ENCODE measurements around the gene FURIN. TPM values are rescaled to one million over a fixed set of nuclear protein-coding genes. Genes with fewer than 3 reads are reported as not detected.
"Not testable (repeated sequence)": the region's sequence is repeated elsewhere in the genome, so short reads cannot be mapped to it uniquely, and the experiment has no call there.

Gene FURIN
- total RNA-seq, 4 donors from 2014 or later = 28.7 to 71.1 (median 42.4) TPM

DNA sequence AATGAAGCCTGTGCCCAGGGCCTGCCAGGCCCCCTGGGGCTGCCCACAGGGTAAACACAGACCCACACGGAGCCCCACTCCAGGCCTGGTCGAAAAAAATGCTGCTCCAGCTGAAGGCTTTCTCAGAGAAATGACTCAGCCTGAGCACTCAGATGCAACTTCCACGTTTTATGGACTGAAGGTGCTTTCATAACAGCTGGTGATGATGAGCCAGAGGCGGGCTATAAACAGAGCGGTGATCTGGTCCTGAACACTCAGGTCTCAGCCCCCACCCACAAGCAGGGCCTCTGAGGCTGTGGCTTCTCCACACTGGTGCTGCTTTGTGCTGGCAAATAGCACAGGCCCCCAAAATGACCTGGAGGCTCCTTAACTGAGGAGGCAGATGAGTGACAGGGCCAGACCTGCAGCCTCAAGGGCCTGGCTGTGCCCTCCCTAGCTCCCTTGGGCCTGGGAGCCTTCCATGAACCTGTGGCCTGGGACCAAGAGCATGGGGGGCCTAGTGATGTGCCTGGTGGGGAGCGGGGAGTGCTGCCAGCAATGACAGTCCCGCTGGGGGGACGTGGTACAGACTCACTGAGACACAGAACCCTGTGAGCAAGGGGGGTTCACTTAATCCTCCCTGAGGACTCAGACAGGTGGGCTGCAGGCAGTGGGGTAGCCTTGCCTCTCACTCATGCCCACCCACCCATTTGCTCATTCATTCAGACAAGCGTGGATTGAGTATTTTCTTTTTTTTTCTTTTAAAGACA is 23.0 kb upstream of the FURIN start:
- H3K27ac ChIP-seq = no peak overlapping the region

DNA sequence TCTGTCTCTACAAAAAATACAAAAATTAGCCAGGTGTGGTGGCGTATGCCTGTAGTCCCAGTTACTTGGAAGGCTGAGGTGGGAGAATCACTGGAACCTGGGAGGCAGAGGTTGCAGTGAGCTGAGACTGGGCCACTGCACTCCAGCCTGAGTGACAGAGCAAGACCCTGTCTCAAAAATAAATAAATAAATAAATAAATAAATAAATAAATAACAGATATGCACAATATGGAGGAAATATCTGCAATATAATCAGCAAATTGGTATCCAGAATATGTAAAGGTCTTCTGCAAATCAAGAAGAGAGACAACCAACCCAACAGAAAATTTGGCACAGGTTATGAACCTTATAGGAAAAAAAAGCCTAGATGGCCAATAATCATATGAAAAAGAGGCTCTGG is 19.0 kb upstream of the FURIN start:
- H3K27me3 ChIP-seq; H3K27ac ChIP-seq; H3K36me3 ChIP-seq; H3K4me3 ChIP-seq; DNase-seq (ENCODE audit: low spot score in 2 of 2); H3K9me3 ChIP-seq; H3K4me1 ChIP-seq: not testable (repeated sequence)
- WGBS, 2 donors = 93 to 95% methylated on average over 1 of the region's 1 CpG

More for the DNA sequence above, 23.0 kb upstream of the FURIN start:
- no peak for DNase-seq (ENCODE audit: low spot score in 2 of 2)
- no peaks in the 10 kb centered on the region for H3K36me3 ChIP-seq
- TF ChIP-seq EP300 (IDR thresholded peaks at IDR 0.05) (no peak), CTCF (IDR thresholded peaks at IDR 0.05) (no peak), POLR2A (IDR thresholded peaks at IDR 0.05) (no peak)
- no peak overlapping the region for H3K4me3 ChIP-seq
- no peaks in the 10 kb centered on the region for H3K4me1 ChIP-seq
- H3K9me3 ChIP-seq = no peaks in the 10 kb centered on the region
- whole genome bisulfite sequencing, 2 donors = 71% methylated on average over 9 of the region's 9 CpGs
- no peaks in the 10 kb centered on the region for H3K27me3 ChIP-seq

DNA sequence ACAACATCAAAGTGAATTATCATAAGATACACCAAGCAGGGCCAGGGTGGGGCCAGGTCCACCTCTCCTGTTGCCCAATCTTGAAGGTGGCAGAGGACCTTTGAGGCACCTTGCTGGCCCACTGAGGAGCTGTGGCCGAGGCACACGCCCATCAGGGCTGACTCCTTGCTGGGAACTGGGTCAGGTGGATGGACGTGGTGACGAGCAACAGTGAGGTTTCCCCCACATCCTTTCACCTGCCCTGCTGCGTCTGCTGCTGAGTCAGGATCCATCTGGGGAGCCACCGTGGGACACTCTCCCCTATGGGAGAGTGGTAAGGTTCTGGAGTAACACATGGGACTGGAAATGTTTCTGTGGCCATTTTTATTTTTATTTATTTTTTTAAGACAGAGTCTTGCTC is 17.3 kb upstream of the FURIN start:
- H3K27me3 ChIP-seq = no peaks in the 10 kb centered on the region
- H3K4me3 ChIP-seq = no peak overlapping the region
- H3K9me3 ChIP-seq = no peaks in the 10 kb centered on the region
- peaks cover 0 to 5% (median 0%) of the 10 kb centered on the region in 4 donors for H3K4me1 ChIP-seq
- no peak overlapping the region for H3K27ac ChIP-seq
- DNase-seq (ENCODE audit: low spot score in 2 of 2) = no peak
- H3K36me3 ChIP-seq = no peaks in the 10 kb centered on the region
- 92% methylated on average over 6 of the region's 6 CpGs for WGBS, 2 donors
- no peak for TF ChIP-seq CTCF (IDR thresholded peaks at IDR 0.05)

- no peak overlapping the region for H3K27ac ChIP-seq
- no peaks in the 10 kb centered on the region for H3K36me3 ChIP-seq
- H3K27me3 ChIP-seq = no peaks in the 10 kb centered on the region
- H3K9me3 ChIP-seq = no peaks in the 10 kb centered on the region
- no peak for DNase-seq (ENCODE audit: low spot score in 2 of 2)
- no peak overlapping the region for H3K4me3 ChIP-seq
- 83 to 85% methylated on average over 5 of the region's 5 CpGs for WGBS, 2 donors
- H3K4me1 ChIP-seq = peaks cover 0 to 6% (median 0%) of the 10 kb centered on the region in 4 donors
- no peak for TF ChIP-seq CTCF (IDR thresholded peaks at IDR 0.05)
- TF ChIP-seq EP300 (IDR thresholded peaks at IDR 0.05) = no peak
- no peak for TF ChIP-seq POLR2A (IDR thresholded peaks at IDR 0.05)
These were observed 16.4 kb upstream of the FURIN start for GRCh38 chr15:90851940-90852339.

GRCh38 chr15:90855139-90855538 is 13.2 kb upstream of the FURIN start:
- H3K27ac ChIP-seq = no peak overlapping the region
- 77 to 84% methylated on average over 8 to 9 of the region's 9 CpGs for WGBS, 2 donors
- no peaks in the 10 kb centered on the region for H3K36me3 ChIP-seq
- no peak for DNase-seq (ENCODE audit: low spot score in 2 of 2)
- peaks cover 0 to 10% (median 0%) of the 10 kb centered on the region in 4 donors for H3K4me1 ChIP-seq
- no peaks in the 10 kb centered on the region for H3K9me3 ChIP-seq
- H3K27me3 ChIP-seq = no peaks in the 10 kb centered on the region
- TF ChIP-seq POLR2A (IDR thresholded peaks at IDR 0.05) = no peak
- TF ChIP-seq CTCF (IDR thresholded peaks at IDR 0.05) = no peak
- TF ChIP-seq EP300 (IDR thresholded peaks at IDR 0.05) = no peak
- no peak overlapping the region for H3K4me3 ChIP-seq

All from tibial nerve (tissue), 4 donors.